Loucy (cell line): ENCODE results near the gene ARFIP1.

Experiments used
- EZH2phosphoT487 ChIP-seq: fragments of 200-600 bp; IDR thresholded peaks from 2 replicates; pipeline ENCODE4 v1.6.1; 2018; ENCODE audit warnings: antibody characterized with exemption, mild to moderate bottlenecking, moderate library complexity, borderline replicate concordance
- TF ChIP-seq, protein P1 (sequence below): fragments of 200-600 bp; sonication (generic); conservative IDR thresholded peaks from 2 replicates; pipeline ENCODE4 v1.5.1; 2014; ENCODE audit warnings: mild to moderate bottlenecking, antibody characterized with exemption, low read length

DNA sequence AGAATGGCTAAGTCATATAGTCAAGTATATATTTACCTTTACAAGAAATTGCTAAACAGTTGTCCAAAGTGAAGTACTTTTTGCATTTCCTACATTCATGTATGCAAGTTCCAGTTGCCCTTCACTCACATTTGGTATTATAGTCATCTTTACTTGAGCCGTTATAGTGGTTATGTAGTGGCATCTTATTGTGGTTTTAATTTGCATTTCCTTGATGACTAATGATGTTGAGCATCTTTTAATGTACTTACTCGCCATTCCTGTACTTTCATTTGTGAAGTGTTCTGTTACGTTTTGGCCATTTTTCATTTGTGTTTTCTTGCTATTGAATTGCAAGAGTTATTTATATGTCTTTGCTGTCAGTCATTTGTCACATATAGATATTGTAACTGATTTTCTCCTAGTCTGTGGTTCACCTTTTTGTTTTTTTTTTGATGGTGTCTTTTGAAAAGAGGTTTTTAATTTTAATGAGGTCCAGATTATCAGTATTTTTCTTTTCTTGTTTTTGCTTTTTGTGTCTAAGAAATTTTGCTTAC, 27.6 kb downstream of the ARFIP1 start:
- TF ChIP-seq, protein P1, sequence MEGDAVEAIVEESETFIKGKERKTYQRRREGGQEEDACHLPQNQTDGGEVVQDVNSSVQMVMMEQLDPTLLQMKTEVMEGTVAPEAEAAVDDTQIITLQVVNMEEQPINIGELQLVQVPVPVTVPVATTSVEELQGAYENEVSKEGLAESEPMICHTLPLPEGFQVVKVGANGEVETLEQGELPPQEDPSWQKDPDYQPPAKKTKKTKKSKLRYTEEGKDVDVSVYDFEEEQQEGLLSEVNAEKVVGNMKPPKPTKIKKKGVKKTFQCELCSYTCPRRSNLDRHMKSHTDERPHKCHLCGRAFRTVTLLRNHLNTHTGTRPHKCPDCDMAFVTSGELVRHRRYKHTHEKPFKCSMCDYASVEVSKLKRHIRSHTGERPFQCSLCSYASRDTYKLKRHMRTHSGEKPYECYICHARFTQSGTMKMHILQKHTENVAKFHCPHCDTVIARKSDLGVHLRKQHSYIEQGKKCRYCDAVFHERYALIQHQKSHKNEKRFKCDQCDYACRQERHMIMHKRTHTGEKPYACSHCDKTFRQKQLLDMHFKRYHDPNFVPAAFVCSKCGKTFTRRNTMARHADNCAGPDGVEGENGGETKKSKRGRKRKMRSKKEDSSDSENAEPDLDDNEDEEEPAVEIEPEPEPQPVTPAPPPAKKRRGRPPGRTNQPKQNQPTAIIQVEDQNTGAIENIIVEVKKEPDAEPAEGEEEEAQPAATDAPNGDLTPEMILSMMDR = no peak
- no peak for TF ChIP-seq EZH2phosphoT487
